Right lobe of liver (tissue), 6 donors: ENCODE data around the gene FAXC. TPM values are rescaled to one million over a fixed set of nuclear protein-coding genes. Genes with fewer than 3 reads are reported as not detected.

ENCODE experiments used
- ATAC-seq, 4 donors: fragments of 200-7000 bp; cut with Tn5 transposase; one replicate each; pipeline ENCODE4 v1.9.1; 2020; ENCODE audit warnings: mild to moderate bottlenecking in 4 of 4, moderate library complexity in 4 of 4
- DNase-seq, 3 donors: peaks; one replicate each; pipeline ENCODE4 v3.0.0-alpha.2; 2020
- H3K27ac ChIP-seq, 3 donors: fragments of 200-600 bp; one replicate each; pipeline ENCODE4 v1.8.0; 2022
- H3K27me3 ChIP-seq, 2 donors: fragments of 200-600 bp; one replicate each; pipeline ENCODE4 v1.8.0; 2022
- H3K36me3 ChIP-seq, 4 donors: fragments of 200-600 bp; sonication (generic) in 1 of 4; one replicate each; pipeline versions ENCODE4 v1.5.1 to v1.8.0; 2017 to 2022; ENCODE audit warnings: control low read depth in 1 of 4
- H3K4me1 ChIP-seq, 4 donors: fragments of 200-600 bp; sonication (generic) in 1 of 4; one replicate each; pipeline versions ENCODE4 v1.5.1 to v1.8.0; 2017 to 2022; ENCODE audit warnings: control low read depth in 1 of 4
- H3K4me3 ChIP-seq, 3 donors: fragments of 200-600 bp; one replicate each; pipeline ENCODE4 v1.8.0; 2022
- H3K9me3 ChIP-seq, 4 donors: fragments of 200-600 bp; sonication (generic) in 1 of 4; one replicate each; pipeline versions ENCODE4 v1.5.1 to v1.8.0; 2017 to 2022; ENCODE audit warnings: control low read depth in 1 of 4
- POLR2A ChIP-seq: fragments of 450-650 bp; IDR thresholded peaks from one replicate; pipeline ENCODE4 v1.6.1; 2017; ENCODE audit warnings: antibody characterized with exemption, mild to moderate bottlenecking
- WGBS: methylation state at CpG from one replicate; pipeline ENCODE4 v1.1.6; 2018; ENCODE audit warnings: low coverage, low lambda C conversion rate; ENCODE audit not compliant: insufficient coverage; ENCODE audit errors: missing lambda C conversion rate; 5-methylcytosine and 5-hydroxymethylcytosine counted together
- intact Hi-C, 2 donors: fragments of 100-400 bp; cut with DNase I; formaldehyde crosslinking; loops; one replicate each; pipeline versions ENCODE4 v1.11.2 to v1.14.1; 2022
- total RNA-seq, 6 experiments: library from RNA; depleted of rRNA in 2 of 6; stranded (reverse); fragments of >200 nt in 2 of 6; fragmentation: NEBNext Ultra II Directional in 3 of 6; extraction: Animal tissue kit (Norgen Biotek cat#: 25700) in 3 of 6; gene quantifications; one replicate each; pipeline versions ENCODE4 v1.1.0 to v1.2.4, GENCODE V29; 2016 to 2023
- TF ChIP-seq, protein P1 (sequence below), 4 donors: fragments of 200-600 bp in 3 of 4; fragments of 450-650 bp in 1 of 4; IDR thresholded peaks; one replicate each; pipeline versions ENCODE4 v1.5.1 to v1.8.0; 2016 to 2022; ENCODE audit warnings: antibody characterized with exemption in 4 of 4, mild to moderate bottlenecking in 2 of 4
- donor health status: DM: no; HTN: yes; CAD: no.
- donor health status: DM: no; HTN: no; CAD: no.
- donor health status: DM: no; HTN: no; CAD: no.
- donor health status: DM: no; HTN: yes; CAD: no.
- donor health status: DM: no; HTN: yes; CAD: no.

Gene FAXC
- total RNA-seq, 6 experiments from 2014 or later, result not detected

DNA sequence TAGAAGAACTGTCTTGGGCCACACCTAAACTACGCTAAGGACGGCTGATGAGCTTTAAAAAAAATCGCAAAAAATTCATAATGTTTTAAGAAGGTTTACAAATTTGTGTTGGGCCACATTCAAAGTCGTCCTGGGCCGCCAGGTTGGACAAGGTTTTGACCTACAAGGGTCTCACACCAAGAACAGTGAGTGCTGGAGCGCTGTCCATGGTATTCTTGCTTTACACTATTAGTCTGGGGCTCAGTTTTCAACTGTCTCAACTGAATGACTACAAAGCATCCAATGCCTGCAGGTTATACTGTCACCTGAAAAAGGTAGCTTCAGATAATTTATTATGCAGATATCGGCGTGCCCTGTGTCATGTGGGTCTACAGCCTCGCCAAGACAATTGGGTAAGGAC is 3.7 kb upstream of the FAXC start:
- 55% methylated on average over 8 of the region's 9 CpGs for WGBS
- Histone ChIP-seq H3K4me1 (no peaks in the 10 kb centered on the region), H3K4me3 (no peak overlapping the region), H3K36me3 (no peaks in the 10 kb centered on the region), H3K9me3 (no peaks in the 10 kb centered on the region), H3K27me3 (peaks cover 0 to 7% of the 10 kb centered on the region in 2 donors), H3K27ac (no peak overlapping the region)
- intact Hi-C loops, result no loop called here
- TF ChIP-seq, protein P1, sequence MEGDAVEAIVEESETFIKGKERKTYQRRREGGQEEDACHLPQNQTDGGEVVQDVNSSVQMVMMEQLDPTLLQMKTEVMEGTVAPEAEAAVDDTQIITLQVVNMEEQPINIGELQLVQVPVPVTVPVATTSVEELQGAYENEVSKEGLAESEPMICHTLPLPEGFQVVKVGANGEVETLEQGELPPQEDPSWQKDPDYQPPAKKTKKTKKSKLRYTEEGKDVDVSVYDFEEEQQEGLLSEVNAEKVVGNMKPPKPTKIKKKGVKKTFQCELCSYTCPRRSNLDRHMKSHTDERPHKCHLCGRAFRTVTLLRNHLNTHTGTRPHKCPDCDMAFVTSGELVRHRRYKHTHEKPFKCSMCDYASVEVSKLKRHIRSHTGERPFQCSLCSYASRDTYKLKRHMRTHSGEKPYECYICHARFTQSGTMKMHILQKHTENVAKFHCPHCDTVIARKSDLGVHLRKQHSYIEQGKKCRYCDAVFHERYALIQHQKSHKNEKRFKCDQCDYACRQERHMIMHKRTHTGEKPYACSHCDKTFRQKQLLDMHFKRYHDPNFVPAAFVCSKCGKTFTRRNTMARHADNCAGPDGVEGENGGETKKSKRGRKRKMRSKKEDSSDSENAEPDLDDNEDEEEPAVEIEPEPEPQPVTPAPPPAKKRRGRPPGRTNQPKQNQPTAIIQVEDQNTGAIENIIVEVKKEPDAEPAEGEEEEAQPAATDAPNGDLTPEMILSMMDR (IDR thresholded peaks at IDR 0.05), result no peak
- TF ChIP-seq POLR2A, result no peak
- DNase-seq (no peak), ATAC-seq (no peak)

DNA sequence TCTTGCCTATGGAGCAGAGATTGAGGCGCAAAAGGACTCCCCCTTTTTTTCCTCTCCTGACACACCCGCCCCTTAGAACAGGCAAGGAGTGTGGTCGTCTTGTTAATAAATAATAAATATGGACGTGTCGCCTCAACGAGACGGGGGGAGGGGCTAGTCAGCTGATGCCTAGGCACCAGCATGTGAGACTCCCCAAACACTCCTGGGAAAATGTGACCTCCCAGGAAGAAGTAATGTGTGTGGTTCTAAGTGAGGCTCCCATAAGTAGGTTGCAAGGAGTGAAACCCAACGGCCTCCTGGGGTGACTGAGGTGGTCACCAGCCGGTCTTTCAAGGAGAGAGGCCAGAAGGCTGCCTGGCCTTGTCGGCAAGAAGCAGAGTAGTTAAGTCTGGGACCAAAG is 1.1 kb upstream of the FAXC start:
- Histone ChIP-seq H3K9me3 (no peaks in the 10 kb centered on the region), H3K36me3 (no peaks in the 10 kb centered on the region), H3K27me3 (peaks cover 0 to 7% of the 10 kb centered on the region in 2 donors), H3K27ac (no peak overlapping the region), H3K4me1 (no peaks in the 10 kb centered on the region), H3K4me3 (no peak overlapping the region)
- intact Hi-C loops, result no loop called here
- WGBS, result 30% methylated on average over 10 of the region's 10 CpGs
- no peak for DNase-seq
- TF ChIP-seq, protein P1 (IDR thresholded peaks at IDR 0.05), result no peak
- no peak for TF ChIP-seq POLR2A
- ATAC-seq, result no peak

DNA sequence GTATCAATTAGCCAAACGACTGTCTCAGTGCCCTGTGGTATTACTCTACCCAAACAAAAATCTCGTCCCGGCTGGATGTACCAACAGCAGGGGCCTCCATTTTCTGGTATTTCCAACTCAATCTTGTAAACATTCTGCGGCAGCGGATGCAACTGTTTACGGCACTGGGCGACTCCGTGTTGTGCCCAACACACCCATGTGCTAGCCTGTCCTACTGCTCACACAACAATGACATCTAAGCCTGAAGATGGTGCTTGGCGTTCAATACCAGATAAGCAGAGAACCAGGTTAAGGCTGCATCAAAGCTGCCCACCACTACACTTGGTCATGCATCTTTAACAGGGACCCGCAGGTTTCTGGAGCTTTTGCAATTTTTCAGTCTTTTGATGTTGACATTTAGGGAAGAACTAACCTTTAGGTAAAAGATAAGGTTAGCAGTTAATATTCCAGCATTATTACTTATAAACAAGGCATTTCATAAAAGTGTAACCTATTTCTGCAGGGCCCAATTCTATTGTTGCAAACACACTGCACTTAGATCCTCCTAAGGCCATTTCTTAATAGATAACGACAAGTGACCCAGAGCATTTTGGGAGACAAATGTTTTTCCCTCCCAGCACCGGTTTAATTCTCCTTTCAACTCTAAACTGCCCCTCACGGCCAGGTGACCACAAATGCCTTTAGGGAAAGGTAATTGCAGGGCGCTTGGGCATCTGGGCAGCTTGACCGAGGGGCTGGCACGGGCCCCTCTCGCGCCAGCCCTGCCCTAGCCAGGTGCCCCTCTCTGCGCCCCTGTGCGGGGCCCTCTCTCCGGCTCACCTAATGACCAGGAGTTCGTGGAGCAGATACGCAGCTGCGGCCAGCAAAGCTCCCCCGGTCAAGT is 945 bp downstream of the FAXC start:
- intact Hi-C loops, result no loop called here
- DNase-seq (no peak), ATAC-seq (no peak)
- H3K4me3 ChIP-seq, result no peak overlapping the region
- H3K27me3 ChIP-seq, result peaks cover 0 to 7% of the 10 kb centered on the region in 2 donors
- no peaks in the 10 kb centered on the region for H3K4me1 ChIP-seq
- no peaks in the 10 kb centered on the region for H3K9me3 ChIP-seq
- WGBS, result 42% methylated on average over 7 of the region's 25 CpGs
- no peak for TF ChIP-seq POLR2A
- H3K27ac ChIP-seq, result no peak overlapping the region
- H3K36me3 ChIP-seq, result no peaks in the 10 kb centered on the region

DNA sequence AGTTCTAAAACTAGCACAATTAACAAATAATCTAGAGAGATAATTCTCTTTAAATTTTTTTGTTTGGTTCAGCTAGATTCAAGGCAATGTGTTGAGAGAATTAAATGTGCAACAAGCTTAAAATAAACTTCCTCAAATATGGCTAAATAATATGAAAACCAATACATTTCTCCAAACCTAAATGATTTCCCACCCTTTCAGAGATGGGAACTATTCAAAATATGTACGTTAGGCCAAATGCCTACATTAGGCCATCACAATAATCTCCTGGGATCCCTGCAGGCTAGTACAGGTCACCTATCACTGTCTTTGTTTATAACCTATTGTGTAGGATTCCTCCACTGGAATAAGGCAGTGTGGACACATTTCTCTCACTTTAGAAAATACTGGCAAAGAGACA is 1.7 kb downstream of the FAXC start:
- no peaks in the 10 kb centered on the region for H3K36me3 ChIP-seq
- no peaks in the 10 kb centered on the region for H3K4me1 ChIP-seq
- peaks cover 0 to 7% of the 10 kb centered on the region in 2 donors for H3K27me3 ChIP-seq
- intact Hi-C loops, result no loop called here
- TF ChIP-seq, protein P1 (IDR thresholded peaks at IDR 0.05), result no peak
- TF ChIP-seq POLR2A, result no peak
- no peak for DNase-seq
- H3K4me3 ChIP-seq, result no peak overlapping the region
- no peak overlapping the region for H3K27ac ChIP-seq
- WGBS, result 75% methylated on average over 1 of the region's 1 CpG
- H3K9me3 ChIP-seq, result no peaks in the 10 kb centered on the region
- ATAC-seq, result no peak

DNA sequence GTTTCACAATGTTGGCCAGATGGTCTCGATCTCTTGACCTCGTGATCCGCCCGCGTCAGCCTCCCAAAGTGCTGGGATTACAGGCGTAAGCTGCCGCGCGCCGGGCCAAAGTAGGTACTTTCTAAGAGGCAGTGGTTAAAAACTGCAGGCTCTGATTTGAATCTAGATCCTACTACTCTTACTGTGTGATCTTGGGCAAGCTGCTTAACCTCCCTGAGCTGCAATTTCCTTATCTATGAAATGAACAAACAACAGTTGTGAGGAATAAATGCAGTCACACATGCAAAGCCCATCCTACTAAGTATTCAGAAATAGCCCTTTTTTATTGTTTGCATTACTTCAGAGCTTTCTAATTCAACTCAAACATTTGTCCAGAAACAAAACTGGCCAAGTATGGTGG is 2.9 kb downstream of the FAXC start:
- 88% methylated on average over 6 of the region's 10 CpGs for WGBS
- no peak for ATAC-seq
- intact Hi-C loops, result no loop called here
- H3K4me1 ChIP-seq, result no peaks in the 10 kb centered on the region
- TF ChIP-seq, protein P1 (IDR thresholded peaks at IDR 0.05), result no peak
- TF ChIP-seq POLR2A, result no peak
- H3K36me3 ChIP-seq, result no peaks in the 10 kb centered on the region
- no peak for DNase-seq
- H3K9me3 ChIP-seq, result no peaks in the 10 kb centered on the region
- no peak overlapping the region for H3K27ac ChIP-seq
- H3K27me3 ChIP-seq, result peaks cover 0 to 7% of the 10 kb centered on the region in 2 donors
- no peak overlapping the region for H3K4me3 ChIP-seq
